Inflammatory macrophage (primary cell): ENCODE results near the gene ATP10B.
"Not testable (repeated sequence)": the region's sequence is repeated elsewhere in the genome, so short reads cannot be mapped to it uniquely, and the experiment has no call there.

Source experiments
- DNase-seq, 2 donors: peaks; one replicate each; pipeline ENCODE4 v3.0.0-alpha.2; 2020 to 2022

Gene ATP10B

GRCh38 chr5:160750938-160751657 is 100.9 kb downstream of the ATP10B start:
- DNase-seq: no peak

GRCh38 chr5:160749682-160750081 is 102.3 kb downstream of the ATP10B start:
- no peak for DNase-seq

GRCh38 chr5:160749026-160749425 is 103.0 kb downstream of the ATP10B start:
- no peak for DNase-seq

GRCh38 chr5:160747987-160748386 is 104.0 kb downstream of the ATP10B start:
- no peak for DNase-seq

- DNase-seq: no peak
Measured at GRCh38 chr5:160747559-160747958, 104.5 kb downstream of the ATP10B start.

GRCh38 chr5:160744268-160745101 is 107.5 kb downstream of the ATP10B start:
- DNase-seq: no peak

GRCh38 chr5:160743027-160743426 is 109.0 kb downstream of the ATP10B start:
- DNase-seq: no peak

GRCh38 chr5:160742446-160742845 is 109.6 kb downstream of the ATP10B start:
- DNase-seq: no peak

- no peak for DNase-seq
Measured at GRCh38 chr5:160727296-160727997, 124.6 kb downstream of the ATP10B start.

- DNase-seq: no peak
Measured at GRCh38 chr5:160726721-160727120, 125.3 kb downstream of the ATP10B start.

GRCh38 chr5:160720822-160721221 is 131.2 kb downstream of the ATP10B start:
- DNase-seq: no peak

- not testable (repeated sequence) for DNase-seq
Measured at GRCh38 chr5:160715508-160715907, 136.5 kb downstream of the ATP10B start.

GRCh38 chr5:160703547-160704189 is 148.3 kb downstream of the ATP10B start:
- no peak for DNase-seq

GRCh38 chr5:160702934-160703333 is 149.1 kb downstream of the ATP10B start:
- DNase-seq: peak; percentile 51 to 93

GRCh38 chr5:160702311-160702803 is 149.7 kb downstream of the ATP10B start:
- DNase-seq: peak; percentile 37 to 60

- no peak for DNase-seq
Measured at GRCh38 chr5:160701403-160701802, 150.6 kb downstream of the ATP10B start.

- no peak for DNase-seq
Measured at GRCh38 chr5:160699301-160699700, 152.7 kb downstream of the ATP10B start.

GRCh38 chr5:160697281-160697680 is 154.7 kb downstream of the ATP10B start:
- DNase-seq: no peak

- peak; percentile 15 to 74 for DNase-seq
Measured at GRCh38 chr5:160694896-160695295, 157.1 kb downstream of the ATP10B start.

- DNase-seq: no peak
Measured at GRCh38 chr5:160693831-160694465, 158.1 kb downstream of the ATP10B start.

GRCh38 chr5:160692271-160692670 is 159.7 kb downstream of the ATP10B start:
- DNase-seq: peak; percentile 42 to 63

- DNase-seq: peak; percentile 57 to 65
Measured at GRCh38 chr5:160685695-160686094, 166.3 kb downstream of the ATP10B start.
